Islet precursor cell (in vitro differentiated cells): ENCODE data around the gene APRT.
"Not testable (repeated sequence)": the region's sequence is repeated elsewhere in the genome, so short reads cannot be mapped to it uniquely, and the experiment has no call there.

Experiments
- DNase-seq: peaks from one replicate; pipeline ENCODE4 v3.0.0-alpha.2; 2018

Gene APRT

DNA sequence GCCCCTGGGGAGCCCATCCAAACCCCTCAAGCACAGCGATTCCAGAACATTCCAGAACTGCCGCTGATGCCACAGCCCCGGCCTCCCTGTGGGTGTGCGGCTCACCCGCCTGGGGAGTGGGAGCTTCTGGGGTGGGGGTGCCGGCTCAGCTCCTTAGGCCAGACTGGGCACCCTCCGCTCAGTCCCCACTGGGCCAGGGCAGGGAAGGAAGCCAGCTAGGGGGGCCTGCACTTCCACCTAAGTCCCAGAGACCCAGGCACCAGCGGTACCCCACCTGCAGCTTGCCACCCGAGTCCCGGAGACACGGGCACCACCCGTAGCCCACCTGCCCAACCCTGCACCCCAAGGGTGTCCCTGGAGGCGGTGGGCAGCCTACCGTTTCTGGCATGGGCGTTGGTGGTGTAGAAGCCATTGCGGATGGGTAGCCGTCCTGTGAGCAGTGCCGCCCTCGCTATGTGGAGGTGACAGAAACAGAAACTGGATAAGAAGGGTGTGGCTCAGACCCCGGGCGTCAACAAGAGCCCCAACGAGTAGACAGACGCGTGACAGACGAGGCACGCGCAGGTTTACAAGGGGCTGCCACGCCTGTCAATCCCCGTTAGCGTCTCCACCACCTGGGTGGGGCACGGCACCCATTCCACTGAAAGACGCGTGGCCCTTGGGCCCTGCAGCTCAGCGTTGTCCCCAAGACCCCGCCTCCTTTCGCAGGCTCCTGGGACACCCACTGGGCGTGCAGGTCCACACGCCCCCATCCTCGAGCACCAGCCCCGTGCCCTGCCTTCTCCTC lies 30.0 kb upstream of the APRT start:
- no peak for DNase-seq

DNA sequence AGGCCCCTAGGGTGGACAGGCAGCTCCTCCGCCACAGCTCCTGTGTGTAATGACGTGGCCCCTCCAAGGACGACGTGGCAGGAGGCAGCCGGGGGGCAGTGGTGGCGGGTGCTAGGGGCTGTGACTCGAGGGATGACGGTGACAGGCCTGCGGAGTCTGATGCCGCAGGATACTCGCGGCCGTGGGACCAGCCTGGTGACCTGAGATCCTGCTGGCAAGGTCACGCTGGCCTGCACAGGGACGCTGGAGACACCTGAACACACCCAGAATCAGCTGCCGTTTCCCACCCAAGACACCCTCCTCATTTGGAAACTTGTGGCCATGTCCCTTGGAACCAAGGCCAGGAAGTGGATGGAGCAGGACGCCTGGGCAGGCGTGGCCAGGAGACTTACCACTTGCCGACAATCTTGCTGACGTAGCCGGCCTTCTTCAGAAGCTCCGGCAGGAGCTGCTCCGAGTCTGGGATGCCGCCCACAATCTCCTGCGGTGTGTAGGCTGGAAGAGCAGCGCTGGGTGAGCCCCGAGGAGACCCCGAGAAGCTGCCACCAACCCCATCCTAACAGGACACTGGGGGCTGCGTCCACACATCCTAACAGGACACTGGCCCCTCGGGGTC lies 29.0 kb upstream of the APRT start:
- DNase-seq = no peak

DNA sequence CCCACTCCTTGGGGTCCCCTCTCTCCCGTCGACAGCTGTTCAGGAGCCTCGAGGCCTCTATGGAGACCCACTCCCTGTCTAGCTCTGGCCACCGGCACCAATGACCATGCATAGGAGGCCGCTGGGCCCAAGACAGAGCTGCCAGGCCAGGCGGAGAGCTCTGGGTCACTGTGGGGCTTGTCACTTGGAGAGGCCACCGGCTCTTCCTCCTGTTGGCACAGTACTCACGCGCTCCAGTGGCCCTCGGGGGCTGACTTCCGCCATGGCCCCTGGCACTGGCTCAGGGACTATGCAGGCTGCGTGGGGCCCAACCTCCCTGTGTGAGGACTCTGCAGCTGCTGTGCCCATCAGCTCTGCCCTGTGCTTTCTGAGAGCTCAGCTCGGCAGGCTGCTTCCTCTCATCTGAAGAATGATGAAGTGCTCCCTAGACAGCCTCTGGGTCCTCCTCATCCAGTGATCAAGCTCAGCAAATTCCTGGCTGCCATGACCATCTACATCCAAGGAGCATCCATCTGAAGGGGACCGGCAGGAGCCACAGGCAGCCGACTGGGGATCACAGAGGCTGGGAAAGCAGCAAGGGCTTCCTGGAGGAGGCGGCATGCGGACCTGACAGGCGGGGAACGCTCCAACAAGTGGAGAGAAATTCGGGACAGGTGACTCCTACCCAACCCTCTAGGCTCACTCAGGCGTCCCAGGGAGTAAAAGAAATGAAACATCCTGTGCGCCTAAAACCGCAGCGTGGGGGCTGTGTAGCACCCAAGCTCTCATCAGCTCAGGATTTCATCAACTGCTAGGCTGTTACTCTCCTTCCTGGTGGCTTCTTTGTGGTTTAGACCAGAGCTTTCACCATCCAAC lies 28.2 kb upstream of the APRT start:
- no peak for DNase-seq

DNA sequence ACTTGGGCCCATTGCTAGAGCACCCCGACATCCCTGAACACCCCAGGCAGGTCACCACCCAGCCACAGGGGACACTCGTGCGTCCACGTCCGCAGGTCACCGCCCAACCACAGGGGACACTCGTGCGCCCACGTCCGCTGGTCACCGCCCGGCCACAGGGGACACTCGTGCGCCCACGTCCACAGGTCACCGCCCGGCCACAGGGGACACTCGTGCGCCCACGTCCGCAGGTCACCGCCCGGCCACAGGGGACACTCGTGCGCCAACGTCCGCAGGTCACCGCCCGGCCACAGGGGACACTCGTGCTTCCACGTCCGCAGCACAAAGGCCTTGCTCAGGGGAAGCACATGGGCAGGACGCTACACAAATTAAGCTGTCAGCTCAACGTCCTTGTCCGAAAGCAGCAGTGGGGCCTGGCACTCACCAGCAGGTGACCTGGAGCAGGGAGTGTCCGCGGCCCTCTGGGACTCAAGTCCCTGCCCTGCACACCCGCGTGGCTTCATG lies 27.4 kb upstream of the APRT start:
- no peak for DNase-seq

- DNase-seq = no peak
These were observed 26.8 kb upstream of the APRT start for GRCh38 chr16:88838566-88838965.

DNA sequence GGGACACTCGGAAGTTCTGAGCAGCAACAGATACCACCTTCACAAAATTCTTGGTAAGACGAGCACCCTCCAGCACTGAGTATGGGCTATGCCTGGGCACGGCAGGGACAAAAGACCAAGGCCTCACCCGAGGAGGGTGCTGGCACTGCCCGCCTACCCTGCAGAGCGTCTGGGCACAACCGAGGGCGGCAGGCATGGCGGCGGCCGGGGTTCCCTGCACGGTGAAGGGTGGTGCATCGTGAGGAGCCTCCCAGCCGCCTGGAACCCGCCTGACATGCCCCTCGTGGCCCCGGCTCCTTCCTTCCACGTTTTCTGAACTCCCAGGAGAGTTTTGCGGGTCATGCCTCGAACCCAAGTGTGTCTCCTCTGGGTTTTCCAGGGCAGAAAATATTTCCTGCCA lies 26.1 kb upstream of the APRT start:
- DNase-seq = no peak

- DNase-seq = no peak
These were observed 25.1 kb upstream of the APRT start for GRCh38 chr16:88836791-88837190.

GRCh38 chr16:88835818-88836217 lies 24.1 kb upstream of the APRT start:
- no peak for DNase-seq

GRCh38 chr16:88835383-88835782 lies 23.7 kb upstream of the APRT start:
- DNase-seq = no peak

DNA sequence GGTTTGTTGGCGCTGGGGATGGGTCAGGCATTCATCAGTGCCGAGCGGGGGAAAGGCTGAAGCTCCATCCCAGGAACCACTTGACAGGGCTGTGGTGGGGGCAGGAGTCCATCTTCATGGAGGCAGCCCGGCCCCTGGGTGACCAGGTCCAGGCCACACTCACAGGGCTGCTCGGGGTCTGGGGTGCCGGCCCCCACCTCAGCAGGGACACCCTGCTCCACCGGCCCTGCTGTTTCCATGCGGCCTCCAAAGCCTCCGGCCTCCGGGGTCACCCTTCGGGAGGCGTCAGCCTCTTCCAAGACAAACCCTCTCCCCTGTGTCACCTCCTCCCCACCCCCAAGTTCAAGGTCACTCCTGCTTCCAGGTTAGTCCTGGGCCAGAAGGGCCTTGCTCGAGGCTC lies 22.9 kb upstream of the APRT start:
- no peak for DNase-seq

GRCh38 chr16:88833086-88833485 lies 21.4 kb upstream of the APRT start:
- DNase-seq = no peak

DNA sequence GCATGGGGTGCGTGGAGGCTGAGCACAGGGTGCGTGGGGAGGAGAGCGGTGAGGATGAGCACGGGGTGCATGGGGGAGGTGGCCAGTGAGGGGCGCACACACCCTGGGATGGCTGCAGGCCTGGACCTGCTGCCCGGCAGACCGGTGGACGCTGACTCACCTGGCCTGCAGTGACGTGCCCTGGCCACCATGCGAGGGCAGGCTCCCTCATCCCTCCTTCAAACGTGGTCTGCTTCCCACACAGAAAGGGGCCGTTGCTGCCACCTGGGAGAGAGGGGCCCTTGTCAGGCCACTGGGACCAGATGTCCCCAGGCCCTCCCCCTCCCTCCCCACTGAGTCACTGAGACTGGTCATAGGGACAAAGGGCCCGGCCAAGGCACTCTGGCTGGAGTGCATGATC lies 20.1 kb upstream of the APRT start:
- DNase-seq = no peak

DNA sequence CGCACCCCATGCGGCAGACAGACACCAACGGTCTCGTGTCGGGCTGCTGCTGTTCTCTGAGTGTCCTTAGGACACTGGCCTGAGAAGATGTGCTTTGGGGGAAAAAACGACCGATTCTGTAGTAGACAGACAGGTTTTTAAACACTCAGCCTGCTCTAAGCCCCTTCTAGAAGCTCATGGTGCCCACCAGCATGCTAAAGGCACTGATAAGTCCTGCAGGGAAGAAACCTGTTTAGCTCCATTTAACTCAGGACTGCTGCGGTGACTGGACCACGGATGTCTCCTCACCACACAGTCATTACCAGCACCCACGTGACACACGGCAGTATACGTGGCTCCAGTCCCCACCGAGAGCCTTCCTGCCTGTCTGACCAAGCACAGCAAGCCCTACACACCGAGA lies 19.1 kb upstream of the APRT start:
- DNase-seq = no peak

DNA sequence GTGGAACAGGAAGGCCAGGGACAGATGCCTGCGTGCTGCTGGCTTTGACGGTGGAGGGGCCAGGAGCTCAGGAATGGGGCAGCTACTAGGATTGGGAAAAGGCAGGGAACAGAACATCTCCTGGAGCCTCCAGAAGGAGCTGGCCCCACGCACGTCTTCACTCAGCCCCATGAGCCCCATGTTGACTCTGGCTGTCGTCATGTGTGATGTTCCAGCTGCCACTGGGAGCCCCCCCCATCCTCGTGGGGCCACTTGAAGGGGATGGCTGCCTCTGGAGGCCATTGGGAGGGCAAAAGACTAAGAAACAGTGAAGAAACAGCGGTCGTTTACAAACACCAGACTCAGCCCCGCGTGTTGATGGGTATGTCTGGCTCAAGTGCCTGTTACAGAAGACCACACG lies 18.5 kb upstream of the APRT start:
- no peak for DNase-seq

DNA sequence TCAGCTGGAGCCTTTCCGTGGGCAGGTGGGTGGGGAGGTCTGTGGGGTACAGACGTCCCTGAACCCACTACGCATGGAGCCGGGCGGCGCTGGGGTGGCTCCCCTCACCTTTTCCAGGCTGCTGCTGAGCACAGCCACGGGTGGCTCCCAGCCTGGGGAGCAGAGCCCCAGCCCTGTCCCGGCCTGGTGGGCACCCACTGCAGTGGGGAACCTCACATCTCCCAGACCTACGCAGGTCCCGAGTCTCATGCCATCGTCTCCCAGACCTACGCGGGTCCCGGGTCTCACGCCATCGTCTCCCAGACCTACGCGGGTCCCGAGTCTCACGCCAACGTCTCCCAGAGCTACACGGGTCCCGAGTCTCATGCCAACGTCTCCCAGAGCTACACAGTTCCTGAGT lies 17.0 kb upstream of the APRT start:
- DNase-seq = no peak

DNA sequence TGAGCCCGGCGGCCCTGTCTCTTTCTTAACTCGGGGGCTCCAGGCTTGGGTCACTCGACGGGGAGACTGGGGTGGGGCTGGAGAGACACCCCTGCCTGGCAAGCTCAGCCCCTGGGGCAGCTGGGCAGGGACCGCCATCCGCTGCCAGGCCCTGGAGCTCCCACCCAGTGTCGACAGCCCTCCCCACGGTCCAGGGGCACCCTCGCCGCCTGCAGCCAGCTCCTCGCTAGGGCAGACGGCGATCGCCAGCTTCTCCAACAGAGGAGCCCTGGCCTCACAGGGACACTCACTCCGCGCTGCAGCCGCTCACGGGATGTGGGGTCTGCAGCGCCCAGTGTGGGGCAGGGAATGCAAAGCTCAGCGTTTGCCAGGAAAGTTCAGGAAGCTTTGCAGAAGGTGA lies 16.0 kb upstream of the APRT start:
- no peak for DNase-seq

GRCh38 chr16:88826070-88826840 lies 14.5 kb upstream of the APRT start:
- DNase-seq = no peak

- no peak for DNase-seq
These were observed 13.4 kb upstream of the APRT start for GRCh38 chr16:88825146-88825545.

DNA sequence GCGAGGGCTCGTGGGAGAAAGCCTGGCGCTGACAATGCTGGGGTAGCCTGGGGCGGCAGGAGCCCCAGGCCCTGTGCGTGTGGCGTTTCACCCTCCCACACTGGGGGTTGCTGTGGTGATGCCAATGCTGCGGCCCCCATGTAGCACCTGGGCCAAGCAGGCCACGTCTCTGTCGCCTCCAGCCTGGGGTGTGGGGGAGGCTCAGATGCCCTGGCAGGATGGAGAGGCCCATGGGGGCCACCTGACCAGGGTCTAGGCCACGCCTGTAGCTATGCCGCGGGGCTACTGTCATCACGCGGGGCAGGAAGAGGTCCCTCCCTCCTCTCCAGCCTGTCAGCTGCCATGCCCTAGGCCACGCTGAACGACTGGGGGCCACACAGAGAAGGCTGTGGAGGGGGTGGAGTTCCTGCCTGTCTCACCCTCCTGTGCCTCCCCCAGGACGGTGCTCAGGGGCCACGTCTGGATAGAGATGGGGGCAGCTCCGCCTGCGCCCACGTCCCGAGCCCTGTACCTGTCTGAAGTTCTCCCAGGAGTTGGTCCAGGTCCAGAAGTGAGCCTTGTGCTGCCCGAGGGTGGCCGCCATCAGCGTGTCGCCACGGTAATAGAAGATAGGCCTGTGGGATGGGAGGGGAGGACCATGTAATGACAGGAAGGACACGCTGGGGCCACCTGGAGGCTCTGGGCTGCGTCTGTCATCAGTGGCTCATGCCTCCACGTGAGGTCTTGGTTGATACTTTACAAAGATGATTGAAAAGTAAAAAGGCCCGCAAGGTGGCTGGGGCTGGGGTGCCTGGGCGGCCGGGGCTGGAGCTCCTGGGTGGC lies 12.7 kb upstream of the APRT start:
- no peak for DNase-seq

DNA sequence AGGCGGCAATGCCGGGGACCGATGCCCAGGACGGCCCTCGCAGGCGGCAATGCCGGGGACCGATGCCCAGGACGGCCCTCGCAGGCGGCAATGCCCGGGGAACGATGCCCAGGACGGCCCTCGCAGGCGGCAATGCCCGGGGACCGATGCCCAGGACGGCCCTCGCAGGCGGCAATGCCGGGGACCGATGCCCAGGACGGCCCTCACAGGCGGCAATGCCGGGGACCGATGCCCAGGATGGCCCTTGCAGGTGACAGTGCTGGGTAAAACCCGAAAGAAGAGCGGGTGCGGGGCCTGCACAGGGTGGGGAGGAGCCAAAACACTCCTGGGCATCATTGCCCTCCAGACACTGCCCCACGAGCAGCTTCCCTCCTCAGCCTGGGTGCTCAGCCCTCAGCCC lies 11.9 kb upstream of the APRT start:
- not testable (repeated sequence) for DNase-seq

DNA sequence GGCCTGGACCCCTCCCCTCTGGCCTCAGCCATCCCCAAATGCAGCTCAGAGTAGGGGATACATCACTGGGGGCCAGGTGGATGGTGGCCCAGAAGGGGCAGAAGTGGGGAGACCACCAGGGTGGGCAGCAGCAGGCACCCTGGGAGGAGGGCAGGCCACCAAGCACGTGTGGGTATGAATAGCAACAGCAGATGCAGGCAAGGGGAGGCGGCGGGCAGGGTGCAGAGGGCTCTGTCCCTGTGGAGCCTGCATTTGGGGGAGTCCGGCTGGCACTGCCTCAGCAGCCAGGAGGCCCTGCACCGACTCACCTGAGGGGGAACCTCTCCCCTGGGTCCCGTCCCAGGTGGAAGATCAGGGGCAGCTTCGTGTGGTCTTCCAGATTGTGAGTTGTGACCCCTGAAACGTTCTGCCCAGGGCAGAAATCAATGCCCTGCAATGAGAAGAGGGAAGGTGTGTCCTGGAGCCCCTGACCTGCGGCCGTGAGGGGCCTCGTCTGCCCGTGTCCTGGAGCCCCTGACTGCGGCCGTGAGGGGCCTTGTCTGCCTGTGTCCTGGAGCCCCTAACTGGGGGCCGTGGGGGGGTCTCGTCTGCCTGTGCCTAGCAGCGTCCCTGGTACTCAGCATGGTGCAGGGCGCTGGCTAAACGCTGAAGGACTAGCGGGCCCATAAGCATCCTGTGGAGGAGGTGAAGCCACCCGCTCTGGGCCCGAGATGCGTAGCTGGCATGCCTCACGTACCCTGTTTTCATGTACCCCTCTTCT lies 10.7 kb upstream of the APRT start:
- no peak for DNase-seq
